Omental fat pad (tissue), 4 donors: Measurements from ENCODE around the gene GCLC. TPM values are rescaled to one million over a fixed set of nuclear protein-coding genes. Genes with fewer than 3 reads are reported as not detected.

Experiments used
- ATAC-seq: fragments of 150-250 bp; one replicate; pipeline ENCODE4 v1.9.1; 2016; ENCODE audit warnings: mild to moderate bottlenecking, moderate library complexity; ENCODE audit not compliant: low FRiP score
- DNase-seq: peaks from one replicate; pipeline ENCODE4 v3.0.0-alpha.2; 2019; ENCODE audit warnings: low spot score
- total RNA-seq, 4 donors: library from RNA; depleted of rRNA; stranded (reverse); fragments of >200 nt; gene quantifications; one replicate each; pipeline ENCODE4 v1.1.0, GENCODE V29; 2016
- TF ChIP-seq, protein P1 (sequence below), 3 donors: fragments of 450-650 bp; IDR thresholded peaks; one replicate each; pipeline ENCODE4 v1.5.1; 2016 to 2017; ENCODE audit warnings: antibody characterized with exemption in 3 of 3, mild to moderate bottlenecking in 3 of 3, moderate library complexity in 2 of 3

GCLC gene
- total RNA-seq, 4 donors from 2014 or later = 38.6 to 86.3 (median 46.6) TPM

DNA sequence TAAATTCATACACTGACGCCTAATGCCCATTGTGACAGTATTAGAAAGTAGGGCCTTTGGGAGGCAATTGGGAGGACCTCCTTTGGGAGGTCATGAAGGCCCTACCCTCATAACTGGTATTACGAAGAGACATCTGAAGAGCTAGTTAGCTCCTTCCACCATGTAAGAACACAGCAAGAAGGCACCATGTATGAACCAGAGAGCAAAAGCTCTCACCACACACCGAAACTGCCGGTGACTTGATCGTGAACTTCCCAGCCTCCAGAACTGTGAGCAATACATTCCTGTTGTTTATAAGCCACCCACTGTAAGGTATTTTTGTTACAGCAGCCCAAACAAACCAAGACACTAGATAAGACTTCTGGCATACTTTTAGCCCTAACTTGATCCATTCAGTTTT lies 41.8 kb downstream of the GCLC start:
- TF ChIP-seq, protein P1, sequence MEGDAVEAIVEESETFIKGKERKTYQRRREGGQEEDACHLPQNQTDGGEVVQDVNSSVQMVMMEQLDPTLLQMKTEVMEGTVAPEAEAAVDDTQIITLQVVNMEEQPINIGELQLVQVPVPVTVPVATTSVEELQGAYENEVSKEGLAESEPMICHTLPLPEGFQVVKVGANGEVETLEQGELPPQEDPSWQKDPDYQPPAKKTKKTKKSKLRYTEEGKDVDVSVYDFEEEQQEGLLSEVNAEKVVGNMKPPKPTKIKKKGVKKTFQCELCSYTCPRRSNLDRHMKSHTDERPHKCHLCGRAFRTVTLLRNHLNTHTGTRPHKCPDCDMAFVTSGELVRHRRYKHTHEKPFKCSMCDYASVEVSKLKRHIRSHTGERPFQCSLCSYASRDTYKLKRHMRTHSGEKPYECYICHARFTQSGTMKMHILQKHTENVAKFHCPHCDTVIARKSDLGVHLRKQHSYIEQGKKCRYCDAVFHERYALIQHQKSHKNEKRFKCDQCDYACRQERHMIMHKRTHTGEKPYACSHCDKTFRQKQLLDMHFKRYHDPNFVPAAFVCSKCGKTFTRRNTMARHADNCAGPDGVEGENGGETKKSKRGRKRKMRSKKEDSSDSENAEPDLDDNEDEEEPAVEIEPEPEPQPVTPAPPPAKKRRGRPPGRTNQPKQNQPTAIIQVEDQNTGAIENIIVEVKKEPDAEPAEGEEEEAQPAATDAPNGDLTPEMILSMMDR (IDR thresholded peaks at IDR 0.05) = no peak
- no peak for ATAC-seq
- DNase-seq = no peak

DNA sequence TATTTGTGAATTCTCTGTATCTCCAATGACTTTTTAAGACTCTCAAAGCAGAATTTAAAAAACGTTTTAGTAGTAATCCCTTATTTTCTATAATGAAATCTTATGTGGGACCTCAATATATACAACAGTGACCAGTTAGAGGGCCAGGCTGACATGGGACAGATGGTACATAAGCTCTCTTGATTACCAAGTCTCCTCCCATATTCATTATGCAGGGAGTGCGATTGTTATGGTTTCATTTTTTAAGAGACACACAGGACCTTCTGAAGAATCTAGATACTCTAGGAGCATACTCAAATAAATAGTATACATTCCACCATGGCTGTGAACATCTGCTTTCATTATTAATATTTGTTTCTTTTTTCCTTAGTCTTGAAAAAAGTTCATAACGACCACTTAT lies 43.5 kb downstream of the GCLC start:
- TF ChIP-seq, protein P1 (IDR thresholded peaks at IDR 0.05) = no peak
- ATAC-seq = no peak
- no peak for DNase-seq

DNA sequence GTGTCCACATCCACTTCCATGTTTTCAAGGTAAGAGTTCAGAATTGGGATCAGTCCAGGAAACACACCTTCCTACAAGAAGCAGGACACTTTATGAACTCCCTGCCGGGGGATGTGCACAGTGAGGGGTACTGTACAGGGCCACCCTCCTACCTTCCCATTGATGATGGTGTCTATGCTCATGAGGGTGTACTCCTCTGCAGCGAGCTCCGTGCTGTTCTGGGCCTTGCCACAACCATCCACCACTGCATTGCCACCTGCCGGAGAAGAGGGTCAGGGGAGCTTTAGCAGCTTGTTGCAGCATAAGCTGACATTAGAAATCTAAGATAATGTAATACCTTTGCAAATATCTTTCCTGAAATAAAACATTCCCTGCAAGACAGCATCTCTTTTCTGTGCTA lies 44.8 kb downstream of the GCLC start:
- ATAC-seq (no peak), DNase-seq (no peak)

DNA sequence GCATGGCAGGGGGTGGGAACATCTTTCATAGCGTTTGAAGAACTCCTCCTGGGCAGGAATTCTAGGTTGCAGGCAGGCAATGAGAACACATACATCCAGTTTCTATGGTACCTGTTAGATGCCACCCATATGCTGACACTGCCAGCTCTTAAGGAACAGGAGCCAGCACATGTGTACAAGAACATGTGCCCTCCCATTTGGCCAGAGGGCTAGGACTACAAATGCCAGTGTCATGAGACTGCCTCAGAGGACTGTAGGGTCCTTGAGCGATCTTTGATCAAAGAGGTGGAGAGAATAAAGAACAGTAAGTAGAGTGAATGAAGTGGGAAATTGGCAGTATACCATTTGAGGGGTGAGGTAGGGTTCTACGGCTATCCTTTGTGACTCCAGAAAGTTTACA lies 45.8 kb downstream of the GCLC start:
- ATAC-seq (no peak), DNase-seq (no peak)
- TF ChIP-seq, protein P1 (IDR thresholded peaks at IDR 0.05) = no peak

More for the DNA sequence above, 44.8 kb downstream of the GCLC start:
- TF ChIP-seq, protein P1 (IDR thresholded peaks at IDR 0.05) = no peak

DNA sequence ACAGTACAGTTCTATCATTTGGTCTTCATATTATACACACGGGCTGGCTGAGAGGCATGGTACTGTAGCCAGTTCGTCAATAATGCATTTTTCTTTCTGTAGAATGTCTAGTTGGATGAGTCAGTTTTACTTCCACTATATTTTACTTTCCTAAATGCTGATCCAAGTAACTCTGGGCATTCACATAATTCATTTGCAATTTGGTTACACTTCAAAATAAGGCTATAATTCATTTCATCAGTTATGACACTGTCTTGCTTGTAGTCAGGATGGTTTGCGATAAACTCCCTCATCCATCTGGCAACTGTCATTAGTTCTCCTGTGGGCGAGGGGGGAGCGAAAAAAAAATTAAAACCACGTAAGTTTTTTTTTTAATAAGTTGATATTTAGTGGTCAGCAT lies 46.3 kb downstream of the GCLC start:
- TF ChIP-seq, protein P1 (IDR thresholded peaks at IDR 0.05) = no peak
- ATAC-seq (no peak), DNase-seq (no peak)

DNA sequence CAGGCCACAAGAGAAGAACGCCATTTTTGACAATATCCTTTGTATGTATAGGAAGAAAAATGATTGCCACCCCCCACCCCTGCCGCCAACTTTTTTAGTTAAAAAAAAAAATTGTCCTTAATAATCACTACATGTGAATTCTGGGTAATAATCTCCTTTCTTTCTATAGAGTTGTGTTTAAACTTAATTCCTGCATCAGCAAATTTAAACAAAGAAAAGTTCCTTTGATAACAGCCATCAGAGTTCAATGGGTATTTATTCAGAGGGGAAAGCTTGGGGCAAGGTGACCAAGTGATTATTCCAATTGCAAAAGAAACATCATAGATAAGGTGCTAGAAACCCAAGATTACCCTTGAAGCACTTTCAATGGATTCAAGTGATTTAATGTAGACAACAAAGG lies 47.0 kb downstream of the GCLC start:
- TF ChIP-seq, protein P1 (IDR thresholded peaks at IDR 0.05) = no peak
- ATAC-seq (no peak), DNase-seq (no peak)

DNA sequence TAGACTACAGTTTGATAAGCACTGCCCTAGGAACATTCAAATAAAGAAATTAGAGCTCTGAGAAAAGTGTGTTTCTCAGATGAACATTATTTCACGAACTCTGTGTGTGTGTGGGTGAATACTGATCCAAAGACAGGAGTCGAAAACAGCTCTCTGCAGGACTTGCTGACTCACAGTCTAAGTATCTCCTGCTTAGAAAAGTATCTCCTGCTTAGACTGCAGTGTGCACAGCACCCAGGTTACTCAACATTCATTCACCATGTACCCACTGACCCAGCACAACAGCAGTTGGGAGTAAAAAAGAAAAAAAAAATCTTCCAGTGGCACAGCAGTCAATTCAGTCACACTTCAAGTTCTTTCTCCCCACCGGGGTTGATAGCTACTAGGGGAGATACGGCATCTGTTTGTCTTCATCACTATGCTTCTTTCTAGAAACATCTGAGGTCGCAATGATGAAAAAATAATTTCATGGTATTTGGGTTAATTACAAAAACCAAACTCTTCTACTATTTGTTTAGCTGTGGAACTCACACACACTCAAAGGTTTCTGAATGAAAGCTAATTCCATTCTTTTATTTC lies 48.0 kb downstream of the GCLC start:
- no peak for DNase-seq
- TF ChIP-seq, protein P1 (IDR thresholded peaks at IDR 0.05) = no peak
- peak; percentile 72 for ATAC-seq
